Stimulated activated CD8-positive, alpha-beta memory T cell treated with anti-CD3 and anti-CD28 coated beads, Interleukin-7, amount 100 ng/mL, for 1 hour (primary cell): ENCODE measurements around the gene POLG2.
"Not testable (repeated sequence)": the region's sequence is repeated elsewhere in the genome, so short reads cannot be mapped to it uniquely, and the experiment has no call there.

Experiments
- DNase-seq, 2 donors: peaks; one replicate each; pipeline ENCODE4 v3.0.0-alpha.2; 2020; ENCODE audit warnings: low read depth in 2 of 2

Gene POLG2

DNA sequence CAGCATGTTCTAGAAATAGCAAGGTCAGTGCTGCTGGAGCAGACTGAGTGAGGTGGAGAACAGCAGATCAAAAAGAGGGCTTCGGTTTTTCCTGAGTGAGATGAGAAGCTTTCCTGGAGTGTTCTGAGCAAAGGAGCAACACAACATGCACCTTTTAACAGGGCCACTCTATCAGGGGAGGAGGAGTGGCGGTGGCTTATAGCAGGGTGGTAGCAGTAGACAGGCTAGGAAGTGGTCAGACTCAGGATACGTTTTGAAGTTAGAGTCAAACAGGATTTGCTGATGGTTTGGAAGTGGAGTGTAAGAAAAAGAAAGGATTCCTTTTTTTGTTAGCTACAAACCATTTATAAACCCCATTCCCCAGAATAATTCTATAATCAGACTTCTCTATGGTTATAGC is 12.5 kb downstream of the POLG2 start:
- DNase-seq = no peak

DNA sequence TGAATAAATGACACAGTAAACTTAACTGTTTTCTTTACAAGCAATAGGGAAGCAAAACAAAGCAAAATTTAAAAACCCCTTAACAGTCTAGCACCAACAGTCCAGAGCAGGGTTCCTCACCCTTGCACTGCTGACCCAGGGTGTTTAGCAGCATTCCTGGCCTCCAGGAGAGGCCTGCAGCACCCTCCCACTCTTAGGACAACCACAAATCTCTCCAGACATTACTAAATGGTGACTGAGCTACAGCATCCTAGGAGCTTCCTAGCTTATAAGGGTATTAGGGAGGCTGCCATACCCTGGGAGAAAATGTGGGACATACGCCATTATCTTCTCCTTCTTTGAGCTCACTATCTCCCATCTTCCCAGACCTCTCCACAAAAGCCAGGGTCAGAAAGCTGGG is 15.9 kb downstream of the POLG2 start:
- DNase-seq = no peak

DNA sequence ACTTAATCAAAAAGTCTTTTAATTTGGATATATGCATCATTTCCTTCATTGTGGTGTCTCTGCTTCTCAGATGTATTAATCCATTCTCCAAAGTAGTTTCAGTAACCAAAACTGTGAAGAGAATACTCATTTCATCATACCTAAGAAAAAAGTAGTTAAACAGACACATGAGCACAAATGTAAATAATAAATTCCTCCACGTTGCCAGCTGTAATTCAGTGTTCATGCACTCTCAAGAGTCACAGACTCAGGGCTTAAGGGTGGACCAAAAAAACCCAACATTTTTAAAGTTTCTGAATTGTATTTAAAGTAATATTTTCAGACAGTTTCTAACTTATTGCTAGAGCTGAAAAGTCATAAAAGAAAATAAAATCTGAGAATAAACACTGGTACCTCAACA is 19.0 kb downstream of the POLG2 start:
- no peak for DNase-seq

DNA sequence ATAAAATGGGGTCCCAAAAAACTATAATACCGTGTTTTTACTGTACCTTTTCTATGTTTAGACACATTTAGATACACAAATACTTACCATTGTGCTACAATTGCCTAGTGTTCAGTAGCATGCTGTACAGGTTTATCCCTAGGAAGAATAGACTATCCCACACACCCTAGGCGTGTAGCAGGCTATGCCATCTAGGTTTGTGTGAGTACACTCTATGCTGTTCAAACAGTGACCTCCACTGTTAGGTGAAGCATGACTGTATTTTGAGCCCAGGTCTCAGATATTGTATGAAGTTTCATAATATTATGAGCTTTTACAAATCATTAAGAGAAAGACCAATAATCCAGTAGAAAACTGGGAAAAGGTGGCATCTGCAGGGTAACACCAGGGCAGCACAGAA is 24.3 kb downstream of the POLG2 start:
- DNase-seq = no peak

DNA sequence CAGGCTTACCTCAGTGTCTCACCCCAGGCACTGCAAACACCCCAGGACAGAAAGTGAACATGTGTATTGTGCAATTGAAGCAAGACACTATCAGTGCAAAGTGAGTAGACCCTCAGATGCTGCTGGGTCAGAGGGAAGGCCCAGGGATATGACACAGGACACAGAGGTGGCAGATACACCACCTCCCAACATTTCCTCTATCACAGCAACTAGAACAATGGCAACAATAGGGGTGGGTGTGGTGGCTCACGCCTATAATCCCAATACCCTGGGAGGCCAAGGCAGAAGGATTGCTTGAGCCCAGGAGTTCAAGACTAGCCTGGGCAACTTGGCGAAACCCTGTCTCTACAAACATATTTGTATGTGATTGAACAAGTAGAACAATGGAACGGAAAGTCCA is 25.4 kb downstream of the POLG2 start:
- no peak for DNase-seq

DNA sequence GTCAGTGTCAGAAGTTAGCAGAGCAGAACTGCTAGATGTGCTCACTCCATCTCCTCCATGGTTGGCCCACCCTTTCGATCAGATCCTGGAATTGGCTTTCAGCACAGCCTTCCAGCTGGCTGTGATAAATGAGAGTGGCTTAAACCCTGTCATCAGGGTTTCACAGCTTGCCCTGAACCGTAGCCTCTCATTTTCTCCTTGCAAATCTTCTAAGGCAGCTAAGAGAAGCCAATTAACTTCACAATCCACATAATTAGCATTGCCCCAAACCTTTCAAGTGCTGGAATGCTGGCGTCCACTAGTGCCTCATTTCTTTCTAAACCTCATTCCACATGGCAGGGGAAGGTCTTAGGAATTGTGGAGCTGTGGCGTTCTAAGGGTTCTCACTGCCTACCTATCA is 26.2 kb downstream of the POLG2 start:
- DNase-seq = no peak

DNA sequence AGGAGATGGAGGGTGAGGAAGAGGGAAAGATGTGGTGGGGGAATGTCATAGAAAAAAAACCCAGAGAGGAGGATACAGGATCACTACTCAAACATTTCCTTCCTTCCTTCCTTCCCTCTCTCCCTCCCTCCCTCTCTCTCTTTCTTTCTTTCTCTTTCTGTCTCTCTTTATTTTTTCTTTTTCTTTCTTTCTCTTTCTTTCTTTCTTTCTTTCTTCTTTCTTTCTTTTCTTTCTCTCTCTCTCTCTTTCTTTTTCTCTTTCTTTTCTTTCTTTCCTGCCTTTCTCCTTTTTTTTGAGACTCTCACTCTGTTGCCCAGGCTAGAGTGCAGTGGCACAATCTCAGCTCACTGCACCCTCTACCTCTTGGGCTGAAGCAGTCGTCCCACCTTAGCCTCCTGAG is 30.0 kb downstream of the POLG2 start:
- not testable (repeated sequence) for DNase-seq

DNA sequence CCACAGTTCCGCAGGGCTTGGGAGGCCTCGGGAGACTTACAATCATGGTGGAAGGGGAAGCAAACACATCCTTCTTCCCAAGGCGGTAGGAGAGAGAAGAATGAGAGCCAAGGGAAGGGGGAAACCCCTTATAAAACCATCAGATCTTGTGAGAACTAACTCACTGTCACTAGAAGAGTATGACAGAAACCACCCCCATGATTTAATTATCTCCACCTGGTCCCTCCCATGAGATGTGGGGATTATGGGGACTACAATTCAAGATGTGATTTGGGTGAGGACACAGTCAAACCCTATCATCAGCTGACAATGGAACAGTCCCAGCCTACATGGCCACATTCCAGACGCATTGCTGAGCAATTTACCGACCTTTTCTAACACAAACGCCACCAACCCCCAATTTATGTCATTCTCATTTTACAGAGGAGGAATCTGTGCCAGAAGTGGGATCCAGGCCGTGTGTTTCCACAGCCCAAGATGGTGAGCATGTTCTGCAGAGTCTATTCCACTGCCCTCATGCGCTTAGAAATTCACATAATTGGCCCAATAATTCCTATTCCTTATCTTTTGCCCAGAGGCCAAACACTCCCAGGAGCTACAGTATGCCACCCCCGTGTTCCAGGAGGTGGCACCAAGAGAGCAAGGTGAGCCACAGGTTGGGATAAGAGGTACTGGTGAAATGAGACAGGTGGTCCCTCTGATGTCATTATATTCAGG is 30.7 kb downstream of the POLG2 start:
- no peak for DNase-seq

DNA sequence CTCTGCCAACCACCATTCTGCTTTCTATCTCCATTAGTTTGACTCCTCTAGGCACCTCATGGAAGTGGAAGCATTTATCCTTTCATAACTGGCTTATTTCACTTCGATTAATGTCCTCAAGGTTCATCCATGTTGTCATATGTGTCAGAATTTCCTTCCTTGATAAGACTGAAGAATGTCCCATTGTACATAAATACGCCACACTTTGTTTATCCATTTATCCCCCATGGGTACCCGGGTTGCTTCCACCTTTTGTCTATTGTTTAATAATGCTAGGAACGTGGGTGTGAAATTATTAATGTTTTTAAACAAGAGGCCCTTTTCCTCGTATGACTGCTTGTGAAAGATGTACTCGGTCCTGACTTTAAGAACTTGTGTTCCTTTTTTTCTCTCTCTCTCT is 35.1 kb downstream of the POLG2 start:
- DNase-seq = no peak

DNA sequence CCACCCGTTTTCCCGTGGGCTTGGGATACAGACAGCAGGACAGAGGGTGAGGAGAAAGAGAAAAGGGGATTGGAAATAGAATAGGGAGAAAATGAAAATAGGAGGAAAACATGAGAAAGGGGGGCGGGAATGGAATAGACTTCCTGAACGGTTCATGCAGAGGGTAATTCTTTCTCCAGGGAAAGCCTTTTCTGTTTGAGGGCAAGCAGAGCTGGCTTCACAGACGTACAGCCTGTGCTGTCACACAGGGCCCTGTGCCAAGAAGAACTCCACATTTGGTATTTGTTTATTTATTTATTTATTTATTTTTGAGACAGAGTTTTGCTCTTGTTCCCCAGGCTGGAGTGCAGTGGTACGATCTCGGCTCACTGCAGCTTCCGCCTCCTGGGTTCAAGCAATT is 35.9 kb downstream of the POLG2 start:
- DNase-seq = no peak

DNA sequence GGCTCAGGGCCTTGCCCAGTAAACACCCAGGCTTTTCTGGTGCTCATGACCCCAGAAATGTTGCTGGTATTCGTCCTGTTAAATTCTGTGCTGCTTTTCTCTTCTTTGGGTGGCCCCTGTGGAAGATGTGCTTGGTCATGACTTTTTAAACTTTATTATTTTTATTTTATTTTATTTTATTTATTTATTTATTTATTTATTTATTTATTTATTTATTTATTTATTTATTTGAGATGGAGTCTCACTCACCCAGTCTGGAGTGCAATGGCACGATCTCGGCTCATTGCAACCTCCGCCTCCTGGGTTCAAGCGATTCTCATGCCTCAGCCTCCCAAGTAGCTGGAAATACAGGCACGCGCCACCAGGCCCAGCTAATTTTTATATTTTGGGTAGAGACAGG is 37.0 kb downstream of the POLG2 start:
- DNase-seq = not testable (repeated sequence)

DNA sequence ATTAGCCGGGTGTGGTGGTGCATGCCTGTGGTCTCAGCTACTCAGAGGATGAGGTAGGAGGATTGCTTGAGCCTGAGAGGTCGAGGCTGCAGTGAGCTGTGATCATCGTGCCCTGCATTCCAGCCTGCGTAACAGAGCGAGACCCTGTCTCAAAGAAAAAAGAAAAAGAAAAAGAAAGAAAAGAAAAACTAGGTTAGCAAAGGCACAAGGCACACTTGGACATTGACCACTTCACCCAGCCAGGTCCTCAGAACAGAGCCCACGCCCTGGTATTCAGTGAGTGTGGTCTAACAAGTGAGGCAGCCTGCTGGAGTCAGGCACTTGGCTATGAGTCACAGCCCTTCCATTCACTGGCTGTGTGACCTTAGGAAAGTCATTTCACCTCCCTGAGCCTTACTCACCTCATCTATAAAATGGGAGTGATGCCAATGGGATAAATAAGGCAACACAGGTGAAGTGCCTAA is 37.5 kb downstream of the POLG2 start:
- no peak for DNase-seq

DNA sequence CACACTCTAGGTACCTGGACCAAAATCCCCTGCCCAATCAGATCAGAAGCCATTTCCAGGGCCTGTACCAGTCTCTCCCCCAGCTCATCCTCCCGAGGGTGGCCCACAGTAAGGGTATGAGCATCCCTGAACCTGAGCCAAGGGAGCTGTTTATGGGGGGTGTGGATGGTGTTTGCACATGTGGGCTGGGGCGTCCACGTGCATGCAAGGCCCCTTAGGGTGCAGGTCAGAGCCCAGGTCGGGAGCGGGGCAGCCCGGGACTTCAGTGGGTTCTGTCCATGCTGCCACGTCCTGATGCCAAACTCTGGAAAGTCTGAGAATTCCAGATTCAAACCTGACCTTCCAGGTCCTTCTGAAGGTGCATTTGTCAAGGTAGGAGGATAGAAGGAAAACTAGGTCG is 38.1 kb downstream of the POLG2 start:
- no peak for DNase-seq

DNA sequence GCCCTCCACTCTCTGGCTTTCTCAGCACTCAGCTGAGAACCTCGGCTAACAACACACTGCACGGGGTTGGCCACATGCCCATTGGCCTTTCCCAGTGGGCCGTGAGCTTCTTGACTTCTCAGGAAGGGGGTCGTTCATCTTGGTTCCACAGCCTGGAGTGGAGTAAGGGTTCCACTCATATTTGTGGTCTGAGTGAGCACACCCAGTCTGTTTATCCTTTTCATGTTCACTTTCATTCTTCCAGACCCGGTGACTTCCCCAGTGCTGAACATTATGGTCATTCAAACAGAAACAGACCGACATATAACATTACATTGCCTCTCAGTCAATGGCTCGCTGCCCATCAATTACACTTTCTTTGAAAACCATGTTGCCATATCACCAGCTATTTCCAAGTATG is 39.7 kb downstream of the POLG2 start:
- no peak for DNase-seq

DNA sequence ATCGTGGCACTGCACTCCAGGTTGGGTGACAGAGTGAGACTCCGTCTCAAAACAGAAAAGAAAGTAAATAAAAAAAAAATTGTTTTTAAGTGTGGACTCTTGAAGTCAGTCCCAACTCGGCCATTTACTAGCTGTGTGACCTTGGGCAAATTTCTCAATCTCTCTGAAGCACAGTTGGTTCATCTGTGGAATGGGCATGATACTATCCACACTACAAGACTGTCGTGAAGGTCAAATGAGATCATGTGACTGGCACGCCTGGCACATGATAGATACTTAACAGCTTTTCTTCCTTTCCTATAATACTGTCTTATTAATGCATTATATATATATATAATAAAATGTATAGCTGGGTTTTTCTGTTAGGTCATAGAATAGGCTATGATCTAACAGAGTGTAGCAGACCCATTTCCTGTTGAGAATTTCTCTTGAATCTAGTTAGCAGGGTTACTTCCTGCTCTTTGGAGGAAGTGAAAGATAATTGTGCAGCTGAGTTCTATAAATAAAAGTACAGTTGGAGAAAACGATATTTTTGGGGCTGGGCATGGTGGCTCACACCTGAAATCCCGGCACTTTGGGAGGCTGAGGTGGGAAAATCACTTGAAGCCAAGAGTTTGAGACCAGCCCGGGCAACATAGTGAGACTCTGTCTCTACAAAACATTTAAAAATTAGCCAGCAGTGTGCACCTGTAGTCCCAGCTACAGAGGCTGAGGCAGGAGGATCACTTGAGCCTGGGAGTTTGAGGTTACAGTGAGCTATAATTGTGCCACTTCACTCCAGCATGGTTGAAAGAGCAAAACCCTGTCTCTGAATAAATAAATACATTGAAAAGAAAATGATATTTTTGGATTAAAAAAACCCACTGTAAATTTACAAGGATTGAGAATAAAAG is 40.6 kb downstream of the POLG2 start:
- DNase-seq = no peak

DNA sequence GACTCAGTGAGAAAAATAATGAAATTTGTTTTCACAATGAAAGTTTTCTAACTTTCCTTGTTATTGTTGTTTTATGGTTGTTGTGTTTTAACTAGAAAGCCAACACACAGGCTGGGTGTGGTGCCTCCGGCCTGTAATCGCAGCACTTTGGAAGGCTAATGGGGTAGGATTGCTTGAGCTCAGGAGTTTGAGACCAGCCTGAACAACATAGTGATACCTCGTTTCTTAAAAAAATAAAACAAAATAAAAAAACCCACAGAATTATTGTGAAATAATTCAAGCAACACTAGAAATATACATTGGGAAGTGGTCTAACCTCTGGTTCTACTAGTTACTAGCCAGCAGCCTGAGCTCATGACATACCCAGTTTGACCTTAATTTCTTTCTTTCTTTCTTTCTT is 47.3 kb downstream of the POLG2 start:
- DNase-seq = no peak

DNA sequence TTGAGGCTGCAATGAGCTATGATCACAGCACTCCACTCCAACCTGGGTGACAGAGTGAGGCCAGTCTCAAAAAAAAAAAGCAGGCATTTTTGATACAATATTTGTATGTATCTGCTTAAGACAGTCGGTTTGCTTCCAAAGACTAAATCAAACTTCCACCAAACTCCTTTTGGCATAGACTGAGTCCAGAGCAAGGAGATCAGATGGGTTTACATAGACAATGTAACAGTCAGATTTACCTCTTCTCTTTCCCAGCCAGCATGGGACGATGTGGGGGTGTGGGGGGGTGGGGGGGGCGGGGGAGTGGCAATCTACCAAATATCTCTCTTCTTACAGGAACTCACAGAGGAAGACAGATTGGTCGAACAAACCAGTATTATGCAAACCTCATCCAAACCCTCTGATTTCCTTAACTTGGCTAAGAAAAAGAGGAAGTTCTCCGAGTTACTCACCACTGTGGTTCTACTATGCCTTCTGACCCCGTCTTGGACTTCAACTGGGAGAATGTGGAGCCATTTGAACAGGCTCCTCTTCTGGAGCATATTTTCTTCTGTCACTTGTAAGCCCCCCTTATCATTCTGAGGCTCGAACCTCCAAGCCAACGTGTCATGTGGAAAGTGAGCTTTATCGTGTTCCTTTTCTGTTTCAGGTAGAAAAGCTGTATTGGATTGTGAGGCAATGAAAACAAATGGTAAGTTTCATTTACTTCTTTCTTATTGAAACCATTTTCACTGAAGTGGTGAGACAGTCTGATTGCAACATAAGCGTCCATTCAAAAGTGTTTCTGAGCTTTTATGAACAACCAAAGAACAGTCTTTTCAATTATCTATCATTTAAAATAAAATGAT is 48.0 kb downstream of the POLG2 start, which contains the start of gene MILR1:
Gene MILR1 (plus strand): TSS at position 451 of the 848 bp plus-strand sequence. CDS start 54 bp downstream, at position 505.
- no peak for DNase-seq

DNA sequence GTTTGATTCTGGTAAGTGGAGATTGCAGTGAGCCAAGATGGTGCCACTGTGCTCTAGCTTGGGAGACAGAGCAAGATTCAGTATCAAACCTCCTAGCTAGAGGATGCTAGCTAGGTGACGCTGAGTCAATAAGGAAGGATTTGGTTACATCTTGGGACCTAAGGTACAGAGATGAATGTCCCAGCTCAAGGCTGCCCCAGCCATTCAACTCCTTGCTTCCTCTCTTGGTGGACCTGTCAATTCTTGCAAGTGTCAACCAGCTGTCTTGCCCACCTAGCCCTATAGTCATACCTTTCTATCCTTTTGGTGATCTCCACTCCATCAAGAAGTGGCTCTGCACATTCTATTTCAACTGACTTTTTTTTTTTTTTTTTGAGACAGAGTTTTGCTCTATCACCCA is 49.3 kb downstream of the POLG2 start:
- no peak for DNase-seq

DNA sequence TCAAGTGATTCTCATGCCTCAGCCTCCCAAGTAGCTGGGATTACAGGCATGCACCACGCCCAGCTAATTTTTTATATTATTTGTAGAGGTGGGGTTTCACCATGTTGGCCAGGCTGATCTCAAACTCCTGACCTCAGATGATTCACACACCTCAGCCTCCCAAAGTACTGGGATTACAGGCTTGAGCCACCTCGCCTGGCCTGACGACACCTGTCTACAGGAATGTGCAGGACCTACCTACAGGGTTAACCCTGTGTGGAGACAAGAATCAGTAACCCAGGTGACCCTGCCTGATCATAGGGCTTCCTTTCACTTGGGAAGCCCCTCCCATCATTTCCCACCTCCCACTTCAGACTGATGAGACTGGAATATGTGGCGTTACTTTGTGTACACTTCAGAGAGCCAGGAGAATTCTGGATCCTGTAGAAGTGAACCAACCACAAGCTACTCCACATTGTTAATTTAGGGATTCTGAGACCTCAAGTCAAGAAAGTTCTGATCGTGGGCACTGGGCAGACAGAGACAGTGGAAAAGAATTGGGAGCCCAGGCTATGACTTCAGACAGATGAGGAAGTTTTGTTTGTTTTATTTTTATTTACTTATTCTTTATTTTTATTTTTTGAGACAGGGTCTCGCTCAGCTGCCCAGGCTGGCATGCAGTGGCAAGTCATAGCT is 53.6 kb downstream of the POLG2 start:
- no peak for DNase-seq

DNA sequence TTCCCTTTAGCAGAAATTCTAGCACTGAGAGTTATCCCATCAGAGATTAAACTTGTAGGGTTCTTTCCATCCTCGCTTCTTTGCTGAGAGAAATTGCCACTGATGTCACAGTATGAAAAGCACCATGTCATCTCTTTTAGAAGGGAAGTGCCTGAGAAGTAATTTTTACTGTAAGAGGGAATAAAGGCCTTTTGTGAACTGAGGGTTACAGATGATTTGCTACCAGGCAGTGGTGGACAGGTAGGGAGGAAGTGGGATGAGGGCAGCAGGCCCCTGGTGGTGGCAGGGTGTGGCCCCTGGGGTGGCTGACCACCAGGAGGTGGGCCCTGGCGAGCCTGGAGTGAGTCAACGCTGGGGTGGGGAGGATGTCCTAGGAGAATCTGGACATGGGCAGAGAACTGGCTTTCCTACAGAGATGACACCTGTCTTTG is 54.3 kb downstream of the POLG2 start:
- no peak for DNase-seq

DNA sequence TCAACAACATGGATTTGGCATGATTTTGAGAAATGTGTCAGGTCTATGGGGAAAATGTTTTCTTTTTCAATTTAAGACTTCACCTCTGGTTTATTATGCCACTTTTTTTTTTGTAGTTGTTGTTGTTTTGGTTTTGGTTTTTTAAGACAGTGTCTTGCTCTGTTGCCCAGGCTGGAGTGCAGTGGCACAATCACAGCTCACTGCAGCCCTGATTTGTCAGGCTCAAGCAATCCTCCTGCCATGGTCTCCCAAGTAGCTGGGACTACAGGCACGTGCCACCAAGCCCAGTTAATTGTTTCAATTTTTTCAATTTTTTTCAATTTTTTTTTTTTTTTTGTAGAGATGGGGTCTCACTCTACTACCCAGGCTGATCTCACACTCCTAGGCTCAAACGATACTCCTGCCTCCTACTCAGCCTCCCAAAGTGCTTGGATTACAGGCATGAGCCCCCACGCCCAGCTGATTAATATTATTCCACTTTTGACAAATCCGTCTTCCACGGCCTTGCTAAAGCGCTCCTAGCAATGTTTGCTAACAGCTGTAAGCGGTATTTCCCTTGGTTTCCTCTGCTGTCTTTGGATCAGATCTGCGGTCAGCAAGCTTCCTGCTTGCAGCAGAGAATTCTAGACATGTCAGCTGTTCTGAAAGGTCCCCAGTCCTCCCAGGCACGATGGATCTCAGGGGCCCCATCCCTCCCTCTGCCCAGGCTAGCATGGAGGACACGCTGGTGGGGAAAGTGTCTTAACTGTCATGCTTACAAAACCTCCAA is 54.9 kb downstream of the POLG2 start:
- DNase-seq = no peak
